Sigmoid colon (tissue), 7 donors: ENCODE results near the gene INAVA. TPM values are rescaled to one million over a fixed set of nuclear protein-coding genes. Genes with fewer than 3 reads are reported as not detected.

Experiments
- DNase-seq: peaks from one replicate; pipeline ENCODE4 v3.0.0-alpha.2; 2019
- H3K27ac ChIP-seq, 4 donors: fragments of 200-600 bp; sonication (generic); one replicate each; pipeline ENCODE4 v1.5.1; 2016 to 2019; ENCODE audit warnings: mild to moderate bottlenecking in 1 of 4
- H3K27me3 ChIP-seq, 3 donors: fragments of 200-600 bp; sonication (generic); one replicate each; pipeline ENCODE4 v1.5.1; 2019; ENCODE audit warnings: mild to moderate bottlenecking in 1 of 3
- H3K36me3 ChIP-seq, 4 donors: fragments of 200-600 bp; sonication (generic); one replicate each; pipeline ENCODE4 v1.5.1; 2016 to 2019
- H3K4me1 ChIP-seq, 4 donors: fragments of 200-600 bp; sonication (generic); one replicate each; pipeline ENCODE4 v1.5.1; 2017 to 2019
- H3K4me3 ChIP-seq, 4 donors: fragments of 200-600 bp; sonication (generic); one replicate each; pipeline ENCODE4 v1.5.1; 2017 to 2019; ENCODE audit warnings: mild to moderate bottlenecking in 2 of 4, moderate library complexity in 1 of 4
- H3K9me3 ChIP-seq, 4 donors: fragments of 200-600 bp in 3 of 4; sonication (generic) in 3 of 4; one replicate each; pipeline versions ENCODE4 v1.5.1 to v1.6.1; 2013 to 2019
- CTCF ChIP-seq, 4 experiments: fragments of 450-650 bp in 3 of 4; fragments of 200-600 bp in 1 of 4; IDR thresholded peaks; one replicate each; pipeline ENCODE4 v1.5.1; 2016 to 2019; ENCODE audit warnings: antibody characterized with exemption in 4 of 4, mild to moderate bottlenecking in 3 of 4, moderate library complexity in 2 of 4
- EP300 ChIP-seq, 4 donors: sonication (generic); formaldehyde crosslinking; IDR thresholded peaks; one replicate each; pipeline ENCODE4 v1.6.1; 2017; ENCODE audit warnings: antibody characterized with exemption in 4 of 4
- POLR2A ChIP-seq, 2 donors: fragments of 450-650 bp; IDR thresholded peaks; one replicate each; pipeline ENCODE4 v1.6.1; 2016; ENCODE audit warnings: antibody characterized with exemption in 2 of 2, mild to moderate bottlenecking in 2 of 2, moderate library complexity in 2 of 2
- POLR2AphosphoS5 ChIP-seq, 4 donors: sonication (generic); formaldehyde crosslinking; IDR thresholded peaks; one replicate each; pipeline ENCODE4 v1.6.1; 2017; ENCODE audit warnings: antibody characterized with exemption in 4 of 4
- WGBS, 2 donors: extraction: QIAGEN DNeasy Blood & Tissue Kit; methylation state at CpG; one replicate each; pipeline ENCODE4 v1.1.7; 2013; 5-methylcytosine and 5-hydroxymethylcytosine counted together
- intact Hi-C: fragments of 100-400 bp; cut with DNase I; formaldehyde crosslinking; loops from one replicate; pipeline ENCODE4 v1.15.1; 2023
- polyA plus RNA-seq, 3 donors: library from polyadenylated mRNA; stranded (reverse); fragments of 200-250 nt; gene quantifications; one replicate each; pipeline ENCODE4 v1.2.3, GENCODE V29; 2013
- total RNA-seq, 4 donors: library from RNA; depleted of rRNA; stranded (reverse); fragments of >200 nt; gene quantifications; one replicate each; pipeline ENCODE4 v1.1.0, GENCODE V29; 2016
- donor health status: healthy with polysubstance abuse.
- donor health status: Bipolar disorder and iron deficiency.
- donor health status: healthy.

Gene INAVA
- total and polyA plus RNA-seq, 7 donors = 0.27 to 176 (median 1.4) TPM

GRCh38 chr1:200869753-200870391 lies 24.8 kb upstream of the INAVA start:
- WGBS, 2 donors = 77 to 81% methylated on average over 9 of the region's 9 CpGs
- no peak overlapping the region for H3K27ac ChIP-seq
- no peaks in the 10 kb centered on the region for H3K36me3 ChIP-seq
- peaks cover 19 to 57% (median 49%) of the 10 kb centered on the region in 3 donors for H3K27me3 ChIP-seq
- no peaks in the 10 kb centered on the region for H3K9me3 ChIP-seq
- intact Hi-C loops = no loop called here
- no peak overlapping the region for H3K4me3 ChIP-seq
- DNase-seq = peak; percentile 46
- TF ChIP-seq CTCF (IDR thresholded peaks at IDR 0.05) = no peak
- TF ChIP-seq EP300 (IDR thresholded peaks at IDR 0.05) = no peak
- no peak for TF ChIP-seq POLR2A (IDR thresholded peaks at IDR 0.05)
- no peak for TF ChIP-seq POLR2AphosphoS5 (IDR thresholded peaks at IDR 0.05)
- H3K4me1 ChIP-seq = peaks cover 0 to 15% (median 13%) of the 10 kb centered on the region in 4 donors

DNA sequence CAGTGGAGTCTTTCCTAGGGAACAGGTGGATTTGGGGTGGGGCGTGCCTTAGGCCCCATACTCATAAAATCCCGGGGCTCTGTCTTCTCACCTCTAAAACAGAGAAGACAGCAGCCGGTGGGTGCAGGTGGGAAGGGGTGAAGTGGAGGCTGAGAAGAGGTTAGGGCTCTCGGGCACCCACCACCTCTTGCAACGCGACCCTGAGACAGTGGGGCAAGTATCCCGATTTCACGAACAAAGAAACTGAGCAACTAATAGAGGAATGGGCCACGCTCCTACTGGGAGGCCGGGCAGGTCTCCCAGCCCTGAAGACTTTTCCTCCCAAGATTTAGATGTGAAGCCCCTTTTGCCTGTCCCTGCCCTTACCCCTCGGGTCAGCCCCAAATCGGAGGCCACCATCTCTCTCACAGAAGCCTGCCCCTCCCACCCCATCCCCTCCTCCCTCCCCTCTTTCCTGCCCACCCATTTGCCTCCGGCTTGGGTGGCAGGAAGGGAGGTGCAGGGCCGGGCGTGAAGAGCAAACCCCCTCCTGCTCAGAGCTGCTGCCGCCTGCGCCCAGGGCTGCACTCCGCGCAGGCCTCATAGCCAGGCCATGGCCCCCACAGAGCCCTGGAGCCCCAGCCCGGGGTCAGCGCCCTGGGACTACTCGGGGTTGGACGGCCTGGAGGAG lies 22.1 kb upstream of the INAVA start, which contains the start of gene GPR25:
GPR25 (plus strand) TSS at position 536 of the 670 bp plus-strand sequence; CDS start at position 593, 57 bp downstream.
- Histone ChIP-seq H3K36me3 (no peaks in the 10 kb centered on the region), H3K27me3 (peaks cover 19 to 77% (median 51%) of the 10 kb centered on the region in 3 donors), H3K27ac (no peak within 1 kb of the TSS), H3K4me3 (peak within 1 kb of the TSS in 3 of 4 donors; percentile 11 to 39 (median 37)), H3K9me3 (no peaks in the 10 kb centered on the region), H3K4me1 (peaks cover 0 to 15% (median 13%) of the 10 kb centered on the region in 4 donors)
- TF ChIP-seq POLR2A (IDR thresholded peaks at IDR 0.05) (no peak), POLR2AphosphoS5 (IDR thresholded peaks at IDR 0.05) (no peak), EP300 (IDR thresholded peaks at IDR 0.05) (no peak), CTCF (IDR thresholded peaks at IDR 0.05) (no peak)
- peak; percentile 52 for DNase-seq
- intact Hi-C loops = no loop called here
- WGBS, 2 donors = 75 to 84% methylated on average over 23 of the region's 23 CpGs

- Histone ChIP-seq H3K36me3 (no peaks in the 10 kb centered on the region), H3K27me3 (peaks cover 19 to 79% (median 51%) of the 10 kb centered on the region in 3 donors), H3K4me3 (peak overlapping the region in 3 of 4 donors; percentile 11 to 39 (median 37)), H3K27ac (no peak overlapping the region), H3K4me1 (peaks cover 0 to 15% (median 13%) of the 10 kb centered on the region in 4 donors), H3K9me3 (no peaks in the 10 kb centered on the region)
- intact Hi-C loops = no loop called here
- TF ChIP-seq POLR2A (IDR thresholded peaks at IDR 0.05) = no peak
- TF ChIP-seq CTCF (IDR thresholded peaks at IDR 0.05) = no peak
- no peak for TF ChIP-seq POLR2AphosphoS5 (IDR thresholded peaks at IDR 0.05)
- no peak for TF ChIP-seq EP300 (IDR thresholded peaks at IDR 0.05)
- peak; percentile 30 for DNase-seq
- 9 to 13% methylated on average over 61 of the region's 61 CpGs for WGBS, 2 donors
These were observed 21.5 kb upstream of the INAVA start for GRCh38 chr1:200873116-200873670.

DNA sequence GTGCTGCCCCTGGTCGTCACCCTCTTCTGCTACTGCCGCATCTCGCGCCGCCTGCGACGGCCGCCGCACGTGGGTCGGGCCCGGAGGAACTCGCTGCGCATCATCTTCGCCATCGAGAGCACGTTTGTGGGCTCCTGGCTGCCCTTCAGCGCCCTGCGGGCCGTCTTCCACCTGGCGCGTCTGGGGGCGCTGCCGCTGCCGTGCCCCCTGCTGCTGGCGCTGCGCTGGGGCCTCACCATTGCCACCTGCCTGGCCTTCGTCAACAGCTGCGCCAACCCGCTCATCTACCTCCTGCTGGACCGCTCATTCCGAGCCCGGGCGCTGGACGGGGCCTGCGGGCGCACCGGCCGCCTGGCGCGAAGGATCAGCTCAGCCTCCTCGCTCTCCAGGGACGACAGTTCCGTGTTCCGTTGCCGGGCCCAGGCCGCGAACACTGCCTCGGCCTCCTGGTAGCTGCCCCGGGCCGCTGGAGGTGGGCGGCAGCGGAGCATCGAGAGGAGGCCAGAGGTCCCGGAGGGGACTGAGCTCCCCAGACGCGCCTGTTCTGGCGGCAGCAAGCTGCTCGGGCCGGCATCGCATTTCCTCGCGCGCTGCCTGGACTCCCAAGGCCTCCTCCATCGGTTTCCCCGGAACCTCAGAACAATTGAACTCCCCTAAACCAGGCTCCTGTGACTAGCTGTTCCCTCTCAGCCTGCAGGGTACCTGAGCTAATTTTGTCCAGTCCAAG lies 20.9 kb upstream of the INAVA start:
- 17 to 33% methylated on average over 66 of the region's 66 CpGs for WGBS, 2 donors
- Histone ChIP-seq H3K27ac (no peak overlapping the region), H3K4me3 (peak overlapping the region in 3 of 4 donors; percentile 11 to 39 (median 37)), H3K9me3 (no peaks in the 10 kb centered on the region), H3K36me3 (no peaks in the 10 kb centered on the region), H3K27me3 (peaks cover 19 to 85% (median 51%) of the 10 kb centered on the region in 3 donors), H3K4me1 (peaks cover 0 to 15% (median 13%) of the 10 kb centered on the region in 4 donors)
- DNase-seq = peak; percentile 50
- intact Hi-C loops = no loop called here
- TF ChIP-seq CTCF (IDR thresholded peaks at IDR 0.05) (no peak), EP300 (IDR thresholded peaks at IDR 0.05) (no peak), POLR2AphosphoS5 (IDR thresholded peaks at IDR 0.05) (no peak), POLR2A (IDR thresholded peaks at IDR 0.05) (no peak)
